NCI-H2227 (cell line): ENCODE data around the gene DNAJB12.
"Not testable (repeated sequence)": the region's sequence is repeated elsewhere in the genome, so short reads cannot be mapped to it uniquely, and the experiment has no call there.

Source experiments
- DNase-seq: peaks from one replicate; lab custom pipeline; 2025; ENCODE audit not compliant: unreplicated experiment; lab: John Stamatoyannopoulos, UW

DNAJB12 gene

GRCh38 chr10:72318418-72319262, 36.1 kb downstream of the DNAJB12 start:
- no peak for DNase-seq

GRCh38 chr10:72316748-72317435, 37.8 kb downstream of the DNAJB12 start:
- no peak for DNase-seq

DNA sequence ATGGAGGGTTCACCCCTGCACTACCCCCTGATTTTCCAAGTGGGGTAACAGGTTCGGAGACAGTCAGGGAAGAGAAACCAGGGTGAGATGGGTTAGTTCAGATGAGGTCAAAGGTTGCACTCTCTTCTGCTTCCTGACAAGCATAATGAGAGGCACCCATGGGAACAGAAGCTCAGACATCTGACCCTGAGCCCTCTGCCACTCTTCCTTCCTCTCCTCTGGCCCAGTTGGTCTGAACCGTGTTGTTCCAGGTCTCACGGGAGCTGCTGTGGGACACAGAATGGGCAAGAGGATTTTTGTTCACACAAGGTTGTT, 38.4 kb downstream of the DNAJB12 start:
- DNase-seq = no peak

DNA sequence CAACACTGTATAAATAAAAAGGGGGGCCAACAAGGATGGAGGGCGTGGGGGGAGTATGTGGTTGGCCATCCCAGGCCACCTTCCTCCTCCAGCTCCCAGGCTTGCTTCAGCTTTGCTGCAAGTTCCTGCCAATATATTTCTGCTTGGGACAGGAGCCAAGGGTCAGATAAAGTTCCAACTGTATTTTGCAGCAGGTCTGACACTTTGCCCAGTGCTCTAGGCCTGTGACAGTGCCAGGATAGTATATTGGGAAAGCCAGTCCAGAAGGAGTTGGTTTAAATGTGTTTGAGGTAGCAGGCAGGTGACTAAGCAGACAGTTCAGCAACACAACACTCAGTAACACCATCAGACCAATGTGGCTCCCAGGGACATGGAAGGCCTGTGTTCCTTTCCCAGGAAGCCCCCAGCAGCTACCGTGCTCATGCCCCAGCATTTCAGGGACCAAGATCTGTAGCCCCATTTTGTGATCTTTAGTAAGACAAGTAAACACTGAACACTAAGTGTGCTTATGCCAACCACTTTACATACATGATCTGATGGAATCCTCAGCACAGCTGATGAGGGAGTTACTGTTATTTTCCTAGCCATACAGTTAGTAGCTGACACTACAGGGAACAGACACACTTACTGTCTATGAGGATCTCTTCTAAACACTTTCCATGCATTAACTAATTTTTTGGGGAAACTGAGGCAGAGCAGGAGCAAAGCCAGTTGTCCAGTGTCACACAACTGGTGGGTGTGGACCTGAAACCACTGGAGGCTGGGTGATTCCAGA, 38.9 kb downstream of the DNAJB12 start:
- DNase-seq = no peak

GRCh38 chr10:72315054-72315453, 39.7 kb downstream of the DNAJB12 start:
- DNase-seq = no peak

- DNase-seq = no peak
These were observed 40.5 kb downstream of the DNAJB12 start for GRCh38 chr10:72314263-72314662.

DNA sequence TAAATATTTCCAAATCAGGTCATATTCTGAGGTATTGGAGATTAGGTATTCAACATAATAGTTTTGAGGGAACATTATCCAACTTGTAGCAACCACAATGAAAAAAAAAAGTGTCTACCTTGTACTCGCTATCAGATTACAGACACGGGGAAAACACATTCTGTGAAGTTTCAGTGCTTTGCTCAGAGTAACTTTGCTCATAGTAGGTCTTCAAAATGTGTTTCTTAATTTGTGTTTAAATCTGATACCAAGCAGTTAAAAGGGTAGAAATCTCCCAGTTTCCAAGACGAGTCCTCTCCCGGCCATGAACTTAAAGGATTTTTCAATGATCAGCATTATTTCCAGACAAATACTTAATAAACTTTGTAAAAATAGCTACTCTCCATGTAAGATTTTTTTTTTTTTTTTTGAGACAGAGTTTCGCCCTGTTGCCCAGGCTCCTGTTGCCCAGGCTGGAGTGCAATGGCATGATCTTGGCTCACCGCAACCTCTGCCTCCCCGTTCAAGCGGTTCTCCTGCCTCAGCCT, 41.8 kb downstream of the DNAJB12 start:
- no peak for DNase-seq

- DNase-seq = no peak
These were observed 43.1 kb downstream of the DNAJB12 start for GRCh38 chr10:72311667-72312066.

DNA sequence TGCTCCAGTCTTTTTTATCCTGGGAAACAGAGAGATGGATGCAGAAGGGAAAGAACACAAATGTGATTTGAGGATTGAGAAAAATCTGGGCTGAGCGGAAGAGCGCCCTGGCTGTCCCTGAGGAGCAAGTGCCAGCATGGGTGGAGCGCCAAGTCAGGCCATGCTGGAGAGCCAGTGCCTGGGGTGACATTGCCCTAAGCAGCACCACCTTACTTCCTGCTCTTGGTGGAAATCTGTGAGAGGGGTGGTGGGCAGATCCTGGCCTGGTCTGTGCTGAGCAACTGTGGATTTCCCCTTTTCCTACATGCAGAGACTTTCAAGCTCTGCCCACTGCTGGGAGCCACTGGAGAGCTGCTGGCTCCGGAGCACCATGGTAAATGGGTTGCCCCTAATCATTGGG, 44.1 kb downstream of the DNAJB12 start:
- DNase-seq = no peak

GRCh38 chr10:72310241-72310633, 44.5 kb downstream of the DNAJB12 start:
- DNase-seq = no peak

GRCh38 chr10:72309290-72310240, 45.2 kb downstream of the DNAJB12 start:
- DNase-seq = no peak

DNA sequence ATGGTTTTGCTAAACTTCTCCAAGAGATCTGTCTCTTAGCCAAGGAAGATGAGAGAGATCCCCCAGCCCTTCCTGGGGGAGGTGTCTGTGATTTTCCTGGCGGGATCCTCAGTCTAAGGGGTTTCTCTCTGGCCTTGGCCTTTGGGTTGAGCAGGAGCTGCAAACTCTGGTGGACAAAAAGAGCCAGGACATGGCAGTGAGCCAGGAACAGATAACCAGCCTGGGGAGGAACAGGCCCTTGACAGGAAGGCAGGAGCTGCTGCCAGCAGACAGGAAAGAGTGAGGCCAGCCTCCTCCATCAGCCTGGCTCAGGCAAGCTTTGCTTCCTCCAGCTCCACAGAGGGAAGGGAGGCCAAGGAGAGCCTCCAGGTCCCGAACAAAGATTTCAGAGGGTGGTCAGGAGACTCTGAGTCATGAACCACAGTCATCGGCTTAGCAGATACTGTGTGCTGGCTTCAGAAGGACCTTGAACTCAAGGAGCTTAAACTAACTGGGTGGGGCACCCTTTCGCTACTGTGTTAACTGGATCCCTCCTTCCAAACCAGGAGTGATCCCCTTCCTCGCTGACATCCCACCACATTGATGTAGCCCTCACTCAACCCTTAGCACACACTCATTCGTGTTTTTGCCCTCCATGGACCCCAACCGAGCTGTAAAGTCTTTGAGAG, 46.3 kb downstream of the DNAJB12 start:
- no peak for DNase-seq

GRCh38 chr10:72307711-72308110, 47.0 kb downstream of the DNAJB12 start:
- not testable (repeated sequence) for DNase-seq

DNA sequence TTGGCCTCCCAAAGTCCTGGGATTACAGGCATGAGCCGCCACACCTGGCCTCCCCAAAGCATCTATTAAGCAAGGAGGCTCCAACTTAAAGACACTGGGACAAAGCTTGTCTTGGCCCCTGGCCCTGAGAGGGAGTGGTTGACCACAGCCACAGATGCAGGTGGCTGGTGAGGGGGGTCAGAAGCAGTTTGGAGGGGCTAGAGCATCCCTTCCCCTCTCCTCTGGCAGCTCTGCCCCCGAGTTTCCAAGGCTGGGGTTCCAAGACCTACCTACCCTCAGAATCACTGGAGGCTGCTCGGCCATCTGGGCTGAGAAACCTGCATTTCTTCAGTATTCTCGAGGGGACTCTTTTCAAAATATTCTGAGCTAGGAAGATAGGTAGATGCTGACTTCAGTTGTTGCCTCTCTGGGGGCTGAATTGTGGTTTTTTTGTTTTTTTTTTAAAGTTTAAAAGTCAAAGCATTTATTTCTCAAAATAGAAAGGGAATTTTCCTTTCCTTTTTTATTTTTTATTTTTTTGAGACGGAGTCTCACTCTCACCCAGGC, 48.4 kb downstream of the DNAJB12 start:
- no peak for DNase-seq

DNA sequence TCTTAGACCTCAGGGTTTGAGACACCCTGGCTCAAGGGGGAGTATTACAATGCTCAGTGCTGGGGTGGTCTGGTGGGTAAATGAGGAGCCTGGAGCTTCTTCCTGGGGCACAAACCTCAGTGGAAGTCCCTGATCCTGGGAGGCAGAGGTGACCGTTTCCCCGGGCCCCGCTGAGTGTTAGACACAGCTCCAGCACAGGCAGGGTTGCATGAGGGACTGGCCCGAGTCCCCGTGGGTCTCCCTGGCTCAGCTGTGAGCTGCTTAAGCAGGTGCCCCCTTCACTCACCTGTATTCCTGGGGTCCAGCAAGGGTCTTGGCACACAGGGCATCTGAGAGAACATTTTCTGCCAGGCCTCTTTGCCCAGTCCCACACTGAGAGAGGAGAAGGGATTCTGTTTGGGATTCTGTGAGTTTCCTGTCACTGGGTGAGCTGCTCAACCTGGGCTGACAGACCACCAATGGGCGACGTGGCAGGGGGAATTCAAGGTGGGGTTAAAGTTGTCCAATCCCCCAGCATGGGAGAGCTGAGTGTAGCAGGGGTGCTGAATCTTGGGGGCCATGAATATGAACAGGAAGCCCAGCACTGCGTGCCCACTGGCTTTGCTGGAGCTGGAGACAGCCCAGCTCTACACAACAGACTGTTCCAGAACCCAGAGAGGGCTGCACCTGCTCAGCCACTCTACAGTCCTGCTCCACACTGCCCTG, 51.1 kb downstream of the DNAJB12 start:
- no peak for DNase-seq

GRCh38 chr10:72298592-72299519, 55.9 kb downstream of the DNAJB12 start:
- DNase-seq = no peak

GRCh38 chr10:72297805-72298591, 56.7 kb downstream of the DNAJB12 start:
- peak; percentile 96 for DNase-seq
